ENCODE data around the gene CITED1.

GRCh38 chrX:72276478-72276953 lies 29.2 kb downstream of the CITED1 start:
- no peak for TF ChIP-seq CTCF (IDR thresholded peaks at IDR 0.05)
- no peak for TF ChIP-seq POLR2A (IDR thresholded peaks at IDR 0.05)

Measured in heart left ventricle (tissue), 13 donors.